Left ventricle myocardium superior (tissue), 1 donor: ENCODE data around the gene DNMT3B. TPM values are rescaled to one million over a fixed set of nuclear protein-coding genes. Genes with fewer than 3 reads are reported as not detected.

ENCODE experiments used
- ATAC-seq: fragments of 200-7000 bp; cut with Tn5 transposase; one replicate; pipeline ENCODE4 v1.9.1; 2020; ENCODE audit warnings: mild to moderate bottlenecking, moderate library complexity
- DNase-seq: peaks from one replicate; pipeline ENCODE4 v3.0.0-alpha.2; 2020
- intact Hi-C: fragments of 100-400 bp; cut with micrococcal nuclease; formaldehyde crosslinking; loops from one replicate; pipeline ENCODE4 v1.11.0; 2022
- total RNA-seq: library from RNA; stranded (reverse); fragmentation: NEBNext Ultra II Directional; extraction: Animal tissue kit (Norgen Biotek cat#: 25700); gene quantifications from one replicate; pipeline ENCODE4 v1.2.1, GENCODE V29; 2021
- donor health status: DM: no; HTN: yes; CAD: no; lungs with severe emphysema.

Gene DNMT3B
- total RNA-seq, 1 donor from 2014 or later, result 0.50 TPM

- DNase-seq (no peak), ATAC-seq (no peak)
- intact Hi-C loops, result no loop called here
Observed at GRCh38 chr20:32810941-32811340, 48.8 kb downstream of the DNMT3B start.

GRCh38 chr20:32811886-32812285 lies 49.7 kb downstream of the DNMT3B start:
- ATAC-seq (no peak), DNase-seq (no peak)
- intact Hi-C loops, result no loop called here

GRCh38 chr20:32819992-32820697 lies 58.0 kb downstream of the DNMT3B start:
- DNase-seq, result peak; percentile 82
- ATAC-seq, result peak; percentile 92
- intact Hi-C loops, result no loop called here

GRCh38 chr20:32820698-32821377 lies 58.7 kb downstream of the DNMT3B start:
- intact Hi-C loops, result no loop called here
- DNase-seq (no peak), ATAC-seq (peak; percentile 4)

- intact Hi-C loops, result no loop called here
- no peak for ATAC-seq
- no peak for DNase-seq
Observed at GRCh38 chr20:32822225-32822624, 60.0 kb downstream of the DNMT3B start.

- no peak for ATAC-seq
- intact Hi-C loops, result no loop called here
- DNase-seq, result no peak
Observed at GRCh38 chr20:32823078-32823477, 60.9 kb downstream of the DNMT3B start.

- no peak for ATAC-seq
- intact Hi-C loops, result no loop called here
- DNase-seq, result no peak
Observed at GRCh38 chr20:32823737-32824588, 61.8 kb downstream of the DNMT3B start.

- ATAC-seq, result no peak
- DNase-seq, result no peak
- intact Hi-C loops, result no loop called here
Observed at GRCh38 chr20:32828029-32828680, 66.0 kb downstream of the DNMT3B start.

GRCh38 chr20:32829311-32830005 lies 67.3 kb downstream of the DNMT3B start:
- intact Hi-C loops, result no loop called here
- ATAC-seq, result no peak
- DNase-seq, result no peak

GRCh38 chr20:32830437-32830836 lies 68.3 kb downstream of the DNMT3B start:
- intact Hi-C loops, result no loop called here
- DNase-seq (no peak), ATAC-seq (peak; percentile 83)

GRCh38 chr20:32831982-32832381 lies 69.8 kb downstream of the DNMT3B start:
- ATAC-seq (no peak), DNase-seq (no peak)
- intact Hi-C loops, result no loop called here

- no peak for DNase-seq
- no peak for ATAC-seq
- intact Hi-C loops, result no loop called here
Observed at GRCh38 chr20:32832664-32833063, 70.5 kb downstream of the DNMT3B start.

- ATAC-seq (no peak), DNase-seq (no peak)
- intact Hi-C loops, result no loop called here
Observed at GRCh38 chr20:32834972-32835371, 72.8 kb downstream of the DNMT3B start.

- DNase-seq (no peak), ATAC-seq (no peak)
- intact Hi-C loops, result no loop called here
Observed at GRCh38 chr20:32837157-32837556, 75.0 kb downstream of the DNMT3B start.

- intact Hi-C loops, result no loop called here
- no peak for DNase-seq
- no peak for ATAC-seq
Observed at GRCh38 chr20:32839227-32839981, 77.2 kb downstream of the DNMT3B start.

GRCh38 chr20:32839982-32840285 lies 77.7 kb downstream of the DNMT3B start:
- DNase-seq (no peak), ATAC-seq (no peak)
- intact Hi-C loops, result no loop called here

- intact Hi-C loops, result no loop called here
- ATAC-seq (no peak), DNase-seq (no peak)
Observed at GRCh38 chr20:32841174-32841573, 79.0 kb downstream of the DNMT3B start.

GRCh38 chr20:32841632-32842031 lies 79.4 kb downstream of the DNMT3B start:
- DNase-seq, result no peak
- ATAC-seq, result peak; percentile 80
- intact Hi-C loops, result no loop called here
